ENCODE data around the gene ARHGAP45. TPM values are rescaled to one million over a fixed set of nuclear protein-coding genes. Genes with fewer than 3 reads are reported as not detected.
A peak's percentile ranks its signal among the peaks of the same experiment; 100 is the strongest.

The ARHGAP45 gene
- total RNA-seq, 1 donor from 2014 or later = 0.67 TPM

DNA sequence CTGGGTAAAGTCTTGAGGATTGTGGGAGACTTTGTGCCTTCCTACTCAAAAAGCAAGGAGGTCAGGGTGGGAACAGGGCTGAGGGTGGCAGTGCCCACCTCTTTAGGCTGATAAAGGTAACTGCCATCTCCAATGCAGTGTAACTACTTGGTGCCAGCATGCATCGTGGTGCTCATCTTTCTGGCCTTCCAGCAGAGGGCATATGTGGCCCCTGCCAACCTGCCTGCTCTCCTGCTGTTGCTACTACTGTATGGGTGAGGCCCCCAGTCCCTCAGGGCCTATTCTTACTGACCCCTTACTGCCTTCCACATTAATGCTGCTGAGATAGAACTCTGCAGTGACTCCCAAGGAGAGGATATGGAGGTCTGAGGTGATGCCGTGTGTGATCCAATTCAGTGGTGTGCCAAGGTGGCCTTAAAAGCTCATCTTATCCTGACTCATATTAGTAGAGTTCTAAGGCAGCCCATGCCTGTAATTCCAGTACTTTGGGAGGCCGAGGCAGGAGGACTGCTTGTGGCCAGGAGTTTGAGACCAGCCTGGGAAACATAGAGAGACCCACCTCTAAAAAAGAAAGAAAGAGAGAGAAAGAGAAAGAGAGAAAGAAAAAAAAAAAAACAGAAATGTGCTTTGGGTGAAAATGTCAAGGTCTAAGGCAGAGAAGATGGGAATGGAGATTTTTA, 9.7 kb upstream of the ARHGAP45 start:
- TF ChIP-seq, protein P1, sequence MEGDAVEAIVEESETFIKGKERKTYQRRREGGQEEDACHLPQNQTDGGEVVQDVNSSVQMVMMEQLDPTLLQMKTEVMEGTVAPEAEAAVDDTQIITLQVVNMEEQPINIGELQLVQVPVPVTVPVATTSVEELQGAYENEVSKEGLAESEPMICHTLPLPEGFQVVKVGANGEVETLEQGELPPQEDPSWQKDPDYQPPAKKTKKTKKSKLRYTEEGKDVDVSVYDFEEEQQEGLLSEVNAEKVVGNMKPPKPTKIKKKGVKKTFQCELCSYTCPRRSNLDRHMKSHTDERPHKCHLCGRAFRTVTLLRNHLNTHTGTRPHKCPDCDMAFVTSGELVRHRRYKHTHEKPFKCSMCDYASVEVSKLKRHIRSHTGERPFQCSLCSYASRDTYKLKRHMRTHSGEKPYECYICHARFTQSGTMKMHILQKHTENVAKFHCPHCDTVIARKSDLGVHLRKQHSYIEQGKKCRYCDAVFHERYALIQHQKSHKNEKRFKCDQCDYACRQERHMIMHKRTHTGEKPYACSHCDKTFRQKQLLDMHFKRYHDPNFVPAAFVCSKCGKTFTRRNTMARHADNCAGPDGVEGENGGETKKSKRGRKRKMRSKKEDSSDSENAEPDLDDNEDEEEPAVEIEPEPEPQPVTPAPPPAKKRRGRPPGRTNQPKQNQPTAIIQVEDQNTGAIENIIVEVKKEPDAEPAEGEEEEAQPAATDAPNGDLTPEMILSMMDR (IDR thresholded peaks at IDR 0.05) = peak; percentile 57
- H3K4me3 Mint-ChIP-seq (ENCODE audit: unreplicated experiment) = no peak overlapping the region

DNA sequence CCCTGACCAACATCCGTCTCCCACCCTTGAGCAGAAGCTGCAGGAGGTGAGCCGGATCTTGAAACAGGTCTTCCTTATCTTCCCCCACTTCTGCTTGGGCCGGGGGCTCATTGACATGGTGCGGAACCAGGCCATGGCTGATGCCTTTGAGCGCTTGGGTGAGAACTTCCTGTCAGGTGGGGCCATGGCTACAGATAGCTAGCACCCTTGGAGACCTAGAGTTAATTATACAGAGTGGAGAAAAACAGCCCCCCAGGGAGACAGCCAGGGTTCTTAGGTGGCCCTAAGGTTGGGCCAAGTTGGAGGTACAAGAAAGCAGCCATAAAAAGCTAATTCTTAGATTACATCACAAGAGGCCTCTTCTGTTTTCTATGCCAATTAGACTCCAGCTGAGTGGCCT, 8.9 kb upstream of the ARHGAP45 start:
- TF ChIP-seq, protein P1 (IDR thresholded peaks at IDR 0.05) = no peak

More for the DNA sequence above, 9.7 kb upstream of the ARHGAP45 start:
- H3K36me3 Mint-ChIP-seq (ENCODE audit: unreplicated experiment) = no peaks in the 10 kb centered on the region
- DNase-seq (ENCODE audit: extremely low spot score, unreplicated experiment) = no peak
- no peaks in the 10 kb centered on the region for H3K4me1 Mint-ChIP-seq (ENCODE audit: unreplicated experiment)
- no peaks in the 10 kb centered on the region for H3K9me3 Mint-ChIP-seq (ENCODE audit: unreplicated experiment)
- no peak overlapping the region for H3K27ac Mint-ChIP-seq (ENCODE audit: unreplicated experiment)
- no peaks in the 10 kb centered on the region for H3K27me3 Mint-ChIP-seq (ENCODE audit: unreplicated experiment)

DNA sequence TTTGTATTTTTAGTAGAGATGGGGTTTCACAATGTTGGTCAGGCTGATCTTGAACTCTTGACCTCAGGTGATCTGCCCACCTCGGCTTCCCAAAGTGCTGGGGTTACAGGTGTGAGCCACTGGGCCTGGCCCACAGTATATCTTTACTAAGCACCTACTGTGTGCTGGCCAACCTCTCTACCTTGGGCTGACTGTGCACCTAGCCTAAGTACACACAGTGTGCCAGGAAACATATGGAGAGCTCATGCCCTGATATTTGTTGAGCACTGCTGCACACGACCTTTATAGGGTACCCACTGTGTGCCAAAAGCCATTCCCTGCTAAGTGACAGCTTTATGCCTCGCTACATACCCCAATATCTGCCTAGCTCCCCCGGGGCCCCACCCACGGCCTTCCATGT, 6.3 kb upstream of the ARHGAP45 start:
- H3K4me3 Mint-ChIP-seq (ENCODE audit: unreplicated experiment) = no peak overlapping the region
- H3K27ac Mint-ChIP-seq (ENCODE audit: unreplicated experiment) = no peak overlapping the region
- no peaks in the 10 kb centered on the region for H3K36me3 Mint-ChIP-seq (ENCODE audit: unreplicated experiment)
- H3K4me1 Mint-ChIP-seq (ENCODE audit: unreplicated experiment) = peaks cover 6% of the 10 kb centered on the region
- no peaks in the 10 kb centered on the region for H3K27me3 Mint-ChIP-seq (ENCODE audit: unreplicated experiment)
- TF ChIP-seq, protein P1 (IDR thresholded peaks at IDR 0.05) = no peak
- DNase-seq (ENCODE audit: extremely low spot score, unreplicated experiment) = no peak
- H3K9me3 Mint-ChIP-seq (ENCODE audit: unreplicated experiment) = no peaks in the 10 kb centered on the region

More for the DNA sequence above, 8.9 kb upstream of the ARHGAP45 start:
- no peak for DNase-seq (ENCODE audit: extremely low spot score, unreplicated experiment)
- H3K27me3 Mint-ChIP-seq (ENCODE audit: unreplicated experiment) = no peaks in the 10 kb centered on the region
- H3K4me1 Mint-ChIP-seq (ENCODE audit: unreplicated experiment) = no peaks in the 10 kb centered on the region
- H3K9me3 Mint-ChIP-seq (ENCODE audit: unreplicated experiment) = no peaks in the 10 kb centered on the region
- no peak overlapping the region for H3K27ac Mint-ChIP-seq (ENCODE audit: unreplicated experiment)
- H3K36me3 Mint-ChIP-seq (ENCODE audit: unreplicated experiment) = no peaks in the 10 kb centered on the region
- H3K4me3 Mint-ChIP-seq (ENCODE audit: unreplicated experiment) = no peak overlapping the region

DNA sequence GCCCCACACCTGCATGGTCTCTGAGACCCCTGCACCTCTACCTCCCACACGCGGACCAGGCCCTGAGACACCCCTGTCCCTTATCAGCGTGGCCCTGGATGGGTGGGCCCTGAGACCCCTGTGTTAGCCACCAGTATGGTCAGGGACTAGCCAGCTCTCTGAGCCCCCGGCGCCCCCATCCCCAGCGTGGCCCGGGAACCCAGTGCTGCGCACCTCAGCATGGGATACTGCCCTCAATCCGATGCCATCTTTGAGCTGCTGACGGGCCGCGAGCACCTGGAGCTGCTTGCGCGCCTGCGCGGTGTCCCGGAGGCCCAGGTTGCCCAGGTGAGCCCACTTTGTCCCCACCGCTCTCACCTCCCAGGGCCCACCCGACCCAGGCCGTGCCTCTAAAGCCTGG, 5.0 kb upstream of the ARHGAP45 start:
- no peak overlapping the region for H3K4me3 Mint-ChIP-seq (ENCODE audit: unreplicated experiment)
- no peaks in the 10 kb centered on the region for H3K36me3 Mint-ChIP-seq (ENCODE audit: unreplicated experiment)
- TF ChIP-seq, protein P1 (IDR thresholded peaks at IDR 0.05) = no peak
- peaks cover 11% of the 10 kb centered on the region for H3K4me1 Mint-ChIP-seq (ENCODE audit: unreplicated experiment)
- no peaks in the 10 kb centered on the region for H3K9me3 Mint-ChIP-seq (ENCODE audit: unreplicated experiment)
- H3K27me3 Mint-ChIP-seq (ENCODE audit: unreplicated experiment) = no peaks in the 10 kb centered on the region
- no peak overlapping the region for H3K27ac Mint-ChIP-seq (ENCODE audit: unreplicated experiment)
- DNase-seq (ENCODE audit: extremely low spot score, unreplicated experiment) = no peak

DNA sequence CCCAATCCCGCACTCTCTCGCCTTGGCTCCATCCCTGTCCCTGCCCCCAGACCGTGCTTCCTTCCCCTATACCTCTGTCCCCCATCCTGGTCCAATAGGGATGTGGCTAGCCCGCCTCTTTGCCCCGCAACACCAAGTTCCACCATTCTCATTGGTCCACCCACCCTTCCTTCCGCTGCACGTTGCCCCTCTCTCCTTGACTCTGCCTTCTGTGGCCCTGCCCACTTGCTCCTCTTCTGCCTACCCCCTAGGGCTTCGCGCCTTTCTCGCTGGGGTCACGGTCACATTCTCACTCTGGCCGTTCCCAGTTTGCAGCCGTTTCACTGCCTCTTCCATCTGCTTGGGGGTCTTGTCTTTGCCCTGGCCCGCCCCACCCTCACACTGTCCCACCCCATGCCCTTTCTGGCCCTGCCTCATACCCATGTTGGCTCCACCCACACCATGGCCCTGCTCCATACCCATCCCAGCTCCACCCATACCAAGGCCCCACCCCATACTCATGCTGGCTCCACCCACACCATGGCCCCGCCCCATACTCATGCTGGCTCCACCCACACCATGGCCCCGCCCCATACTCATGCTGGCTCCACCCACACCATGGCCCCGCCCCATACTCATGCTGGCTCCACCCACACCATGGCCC, 4.5 kb upstream of the ARHGAP45 start:
- H3K4me3 Mint-ChIP-seq (ENCODE audit: unreplicated experiment) = no peak overlapping the region
- no peaks in the 10 kb centered on the region for H3K9me3 Mint-ChIP-seq (ENCODE audit: unreplicated experiment)
- TF ChIP-seq, protein P1 (IDR thresholded peaks at IDR 0.05) = no peak
- H3K27ac Mint-ChIP-seq (ENCODE audit: unreplicated experiment) = no peak overlapping the region
- H3K27me3 Mint-ChIP-seq (ENCODE audit: unreplicated experiment) = no peaks in the 10 kb centered on the region
- no peaks in the 10 kb centered on the region for H3K36me3 Mint-ChIP-seq (ENCODE audit: unreplicated experiment)
- H3K4me1 Mint-ChIP-seq (ENCODE audit: unreplicated experiment) = peaks cover 11% of the 10 kb centered on the region
- no peak for DNase-seq (ENCODE audit: extremely low spot score, unreplicated experiment)

Measured in osteocyte (in vitro differentiated cells).